HG02798 (cell line): ENCODE data around the gene RHOG.

ENCODE experiments used
- ATAC-seq: cut with Tn5 transposase; IDR thresholded peaks from one replicate; pipeline ENCODE4 v1.9.1; 2021; ENCODE audit warnings: mild to moderate bottlenecking; ENCODE audit not compliant: unreplicated experiment, poor library complexity

RHOG gene

GRCh38 chr11:3782963-3783362, 57.8 kb downstream of the RHOG start:
- ATAC-seq, result no peak

DNA sequence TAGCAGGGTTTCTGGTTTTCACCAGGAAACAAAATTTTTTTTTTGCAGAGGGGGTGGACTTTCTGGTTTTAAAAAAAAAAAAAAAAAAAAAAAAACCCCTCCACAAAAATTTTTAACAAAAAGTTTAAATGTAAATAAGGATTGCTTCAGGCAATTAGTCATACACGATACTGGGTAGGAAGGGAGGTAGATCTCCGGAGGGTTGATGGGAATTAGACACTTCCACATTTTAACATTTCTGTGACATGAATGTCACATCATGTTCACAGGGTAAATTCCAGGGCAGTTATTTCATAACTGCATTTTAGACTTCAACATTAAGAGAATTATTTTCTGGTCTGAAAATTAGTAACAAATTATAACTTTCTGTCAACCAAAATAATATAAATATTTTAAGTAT, 59.3 kb downstream of the RHOG start:
- ATAC-seq, result no peak
